NCI-H128 (cell line): ENCODE results near the gene CEACAM7.
"Not testable (repeated sequence)": the region's sequence is repeated elsewhere in the genome, so short reads cannot be mapped to it uniquely, and the experiment has no call there.

Source experiments
- DNase-seq: peaks from one replicate; lab custom pipeline; 2025; ENCODE audit not compliant: unreplicated experiment; lab: John Stamatoyannopoulos, UW

CEACAM7 gene

DNA sequence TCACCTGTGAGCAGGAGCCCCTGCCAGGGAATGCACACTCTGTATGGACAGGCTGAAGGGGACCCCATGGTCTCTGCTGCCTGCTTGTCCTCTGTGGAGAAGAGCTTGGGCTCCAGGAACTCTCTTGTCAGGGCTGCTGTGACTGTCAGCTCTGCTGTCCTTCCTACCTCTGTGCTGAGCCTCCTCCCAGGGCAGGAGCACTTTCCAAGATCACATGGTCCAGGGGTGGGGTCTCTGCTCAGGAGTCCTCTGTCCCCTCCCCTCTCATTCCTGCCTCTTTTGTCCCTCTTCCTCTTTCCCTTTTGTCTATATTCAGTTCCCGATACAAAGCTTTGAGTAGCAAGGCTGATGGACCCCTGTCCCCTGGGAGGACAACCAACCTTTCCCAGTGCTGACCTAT is at the start of gene CEACAM7:
Gene CEACAM7, minus strand, starts transcription at position 173 of the 400 bp plus-strand sequence. Its CDS starts 105 bp downstream, at position 68.
- DNase-seq: no peak

- no peak for DNase-seq
Measured at GRCh38 chr19:41735071-41735600, 47.1 kb upstream of the CEACAM7 start.

GRCh38 chr19:41734585-41734984 is 46.5 kb upstream of the CEACAM7 start:
- DNase-seq: no peak

- no peak for DNase-seq
Measured at GRCh38 chr19:41734156-41734555, 46.1 kb upstream of the CEACAM7 start.

GRCh38 chr19:41726493-41726892 is 38.4 kb upstream of the CEACAM7 start:
- no peak for DNase-seq

DNA sequence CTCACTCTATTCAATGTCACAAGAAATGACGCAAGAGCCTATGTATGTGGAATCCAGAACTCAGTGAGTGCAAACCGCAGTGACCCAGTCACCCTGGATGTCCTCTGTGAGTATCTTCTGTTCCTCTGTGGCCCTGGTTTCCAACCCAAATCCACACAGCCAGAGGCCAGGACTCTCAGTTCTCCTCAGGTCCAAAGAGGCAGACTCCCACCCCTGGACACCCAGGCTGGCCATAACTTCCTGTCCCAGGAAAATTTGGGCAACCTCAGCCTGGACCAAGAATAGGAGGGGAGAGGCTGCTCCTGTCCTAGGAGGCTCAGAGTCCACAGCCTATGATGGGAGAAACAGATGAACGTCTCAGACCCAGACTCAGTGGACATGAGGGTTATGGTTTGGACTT is 32.0 kb upstream of the CEACAM7 start:
- DNase-seq: no peak

DNA sequence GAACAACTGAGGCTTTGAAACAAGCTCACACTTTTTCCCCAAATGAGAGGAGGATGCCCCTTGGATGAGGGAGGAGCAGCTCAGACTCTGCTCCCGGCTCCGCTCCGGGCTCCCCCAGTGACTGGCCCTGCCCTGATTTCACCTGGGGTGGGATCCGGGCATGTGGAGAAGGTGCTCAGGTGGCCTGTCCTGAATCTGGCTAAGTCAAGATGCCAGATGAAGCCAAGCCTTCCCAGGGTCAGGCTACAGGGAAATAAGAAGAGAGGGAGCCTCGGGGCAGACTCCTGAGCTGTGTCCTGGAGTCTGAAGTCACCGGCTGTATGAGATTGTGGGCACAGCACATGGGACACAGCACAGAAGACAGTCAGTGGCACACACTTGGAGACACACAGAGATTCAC is 30.7 kb upstream of the CEACAM7 start:
- DNase-seq: no peak

DNA sequence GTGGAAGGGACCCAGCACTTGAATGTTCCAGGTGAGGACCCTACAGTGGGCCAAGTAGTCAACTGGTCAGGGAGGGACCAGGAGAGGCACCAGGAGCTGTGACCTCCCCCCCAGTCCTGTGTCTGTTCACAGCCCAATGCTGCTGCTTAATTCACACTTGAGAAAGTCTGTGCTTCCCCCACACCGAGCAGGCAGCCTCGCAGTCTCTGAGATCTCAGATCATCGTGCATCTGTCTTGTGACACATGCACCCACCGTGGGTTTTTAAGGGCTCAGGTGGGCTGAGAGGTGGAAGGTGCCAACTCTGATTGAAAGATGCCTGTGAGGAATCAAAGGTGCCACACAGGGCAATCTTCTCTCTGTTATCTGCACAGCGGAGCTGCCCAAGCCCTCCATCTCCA is 26.5 kb upstream of the CEACAM7 start:
- no peak for DNase-seq

GRCh38 chr19:41711376-41712261 is 23.5 kb upstream of the CEACAM7 start:
- DNase-seq: no peak

GRCh38 chr19:41709951-41710645 is 22.0 kb upstream of the CEACAM7 start:
- DNase-seq: no peak

DNA sequence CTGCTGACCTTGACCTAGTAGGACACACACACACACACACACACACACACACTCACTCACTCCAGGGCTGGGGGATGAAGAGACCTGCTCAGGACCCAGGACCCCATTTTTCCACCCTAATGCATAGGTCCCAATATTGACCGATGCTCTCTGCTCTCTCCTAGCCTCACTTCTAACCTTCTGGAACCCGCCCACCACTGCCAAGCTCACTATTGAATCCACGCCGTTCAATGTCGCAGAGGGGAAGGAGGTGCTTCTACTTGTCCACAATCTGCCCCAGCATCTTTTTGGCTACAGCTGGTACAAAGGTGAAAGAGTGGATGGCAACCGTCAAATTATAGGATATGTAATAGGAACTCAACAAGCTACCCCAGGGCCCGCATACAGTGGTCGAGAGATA is 21.4 kb upstream of the CEACAM7 start:
- DNase-seq: not testable (repeated sequence)

- no peak for DNase-seq
Measured at GRCh38 chr19:41708481-41708880, 20.4 kb upstream of the CEACAM7 start, which contains the start of gene CEACAM5. TSS of gene CEACAM5 (plus strand) at chr19:41708626. CDS start at chr19:41708732, 106 bp downstream.

DNA sequence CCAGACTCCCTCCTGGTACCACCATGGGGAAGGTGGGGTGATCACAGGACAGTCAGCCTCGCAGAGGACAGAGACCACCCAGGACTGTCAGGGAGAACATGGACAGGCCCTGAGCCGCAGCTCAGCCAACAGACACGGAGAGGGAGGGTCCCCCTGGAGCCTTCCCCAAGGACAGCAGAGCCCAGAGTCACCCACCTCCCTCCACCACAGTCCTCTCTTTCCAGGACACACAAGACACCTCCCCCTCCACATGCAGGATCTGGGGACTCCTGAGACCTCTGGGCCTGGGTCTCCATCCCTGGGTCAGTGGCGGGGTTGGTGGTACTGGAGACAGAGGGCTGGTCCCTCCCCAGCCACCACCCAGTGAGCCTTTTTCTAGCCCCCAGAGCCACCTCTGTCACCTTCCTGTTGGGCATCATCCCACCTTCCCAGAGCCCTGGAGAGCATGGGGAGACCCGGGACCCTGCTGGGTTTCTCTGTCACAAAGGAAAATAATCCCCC is 19.9 kb upstream of the CEACAM7 start:
- no peak for DNase-seq

DNA sequence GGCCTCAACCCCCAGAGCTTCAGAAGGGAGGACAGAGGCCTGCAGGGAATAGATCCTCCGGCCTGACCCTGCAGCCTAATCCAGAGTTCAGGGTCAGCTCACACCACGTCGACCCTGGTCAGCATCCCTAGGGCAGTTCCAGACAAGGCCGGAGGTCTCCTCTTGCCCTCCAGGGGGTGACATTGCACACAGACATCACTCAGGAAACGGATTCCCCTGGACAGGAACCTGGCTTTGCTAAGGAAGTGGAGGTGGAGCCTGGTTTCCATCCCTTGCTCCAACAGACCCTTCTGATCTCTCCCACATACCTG is 19.4 kb upstream of the CEACAM7 start:
- DNase-seq: no peak

DNA sequence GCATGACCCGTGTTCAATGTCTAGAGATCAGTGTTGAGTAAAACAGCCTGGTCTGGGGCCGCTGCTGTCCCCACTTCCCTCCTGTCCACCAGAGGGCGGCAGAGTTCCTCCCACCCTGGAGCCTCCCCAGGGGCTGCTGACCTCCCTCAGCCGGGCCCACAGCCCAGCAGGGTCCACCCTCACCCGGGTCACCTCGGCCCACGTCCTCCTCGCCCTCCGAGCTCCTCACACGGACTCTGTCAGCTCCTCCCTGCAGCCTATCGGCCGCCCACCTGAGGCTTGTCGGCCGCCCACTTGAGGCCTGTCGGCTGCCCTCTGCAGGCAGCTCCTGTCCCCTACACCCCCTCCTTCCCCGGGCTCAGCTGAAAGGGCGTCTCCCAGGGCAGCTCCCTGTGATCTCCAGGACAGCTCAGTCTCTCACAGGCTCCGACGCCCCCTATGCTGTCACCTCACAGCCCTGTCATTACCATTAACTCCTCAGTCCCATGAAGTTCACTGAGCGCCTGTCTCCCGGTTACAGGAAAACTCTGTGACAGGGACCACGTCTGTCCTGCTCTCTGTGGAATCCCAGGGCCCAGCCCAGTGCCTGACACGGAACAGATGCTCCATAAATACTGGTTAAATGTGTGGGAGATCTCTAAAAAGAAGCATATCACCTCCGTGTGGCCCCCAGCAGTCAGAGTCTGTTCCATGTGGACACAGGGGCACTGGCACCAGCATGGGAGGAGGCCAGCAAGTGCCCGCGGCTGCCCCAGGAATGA is 18.9 kb upstream of the CEACAM7 start:
- no peak for DNase-seq

DNA sequence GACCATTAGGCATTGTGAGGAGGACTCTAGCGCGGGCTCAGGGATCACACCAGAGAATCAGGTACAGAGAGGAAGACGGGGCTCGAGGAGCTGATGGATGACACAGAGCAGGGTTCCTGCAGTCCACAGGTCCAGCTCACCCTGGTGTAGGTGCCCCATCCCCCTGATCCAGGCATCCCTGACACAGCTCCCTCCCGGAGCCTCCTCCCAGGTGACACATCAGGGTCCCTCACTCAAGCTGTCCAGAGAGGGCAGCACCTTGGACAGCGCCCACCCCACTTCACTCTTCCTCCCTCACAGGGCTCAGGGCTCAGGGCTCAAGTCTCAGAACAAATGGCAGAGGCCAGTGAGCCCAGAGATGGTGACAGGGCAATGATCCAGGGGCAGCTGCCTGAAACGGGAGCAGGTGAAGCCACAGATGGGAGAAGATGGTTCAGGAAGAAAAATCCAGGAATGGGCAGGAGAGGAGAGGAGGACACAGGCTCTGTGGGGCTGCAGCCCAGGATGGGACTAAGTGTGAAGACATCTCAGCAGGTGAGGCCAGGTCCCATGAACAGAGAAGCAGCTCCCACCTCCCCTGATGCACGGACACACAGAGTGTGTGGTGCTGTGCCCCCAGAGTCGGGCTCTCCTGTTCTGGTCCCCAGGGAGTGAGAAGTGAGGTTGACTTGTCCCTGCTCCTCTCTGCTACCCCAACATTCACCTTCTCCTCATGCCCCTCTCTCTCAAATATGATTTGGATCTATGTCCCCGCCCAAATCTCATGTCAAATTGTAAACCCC is 17.5 kb upstream of the CEACAM7 start:
- DNase-seq: no peak

- no peak for DNase-seq
Measured at GRCh38 chr19:41703602-41704293, 15.7 kb upstream of the CEACAM7 start.

- no peak for DNase-seq
Measured at GRCh38 chr19:41702171-41702651, 14.1 kb upstream of the CEACAM7 start.

GRCh38 chr19:41701401-41702075 is 13.5 kb upstream of the CEACAM7 start:
- DNase-seq: no peak
